ENCODE measurements around the gene ACSS3.

DNA sequence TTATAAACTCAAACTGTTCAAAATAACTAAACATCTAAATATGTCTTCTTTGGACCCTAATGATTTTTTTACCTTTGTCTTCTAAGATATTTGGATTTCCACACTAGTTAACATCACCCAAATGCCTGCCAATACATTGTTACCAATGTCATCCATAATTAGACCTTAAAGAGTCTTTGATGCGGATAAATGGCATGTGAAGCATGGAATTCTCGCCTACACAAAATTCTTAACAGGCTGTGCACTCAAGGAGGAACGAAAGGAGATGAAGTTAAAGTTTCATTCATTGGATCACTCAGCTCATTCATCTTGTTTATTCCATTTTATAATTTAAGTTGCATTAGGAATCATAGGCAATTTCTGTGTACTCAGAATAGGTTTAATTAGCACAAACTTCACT lies 219.7 kb downstream of the ACSS3 start:
- TF ChIP-seq, protein P1, sequence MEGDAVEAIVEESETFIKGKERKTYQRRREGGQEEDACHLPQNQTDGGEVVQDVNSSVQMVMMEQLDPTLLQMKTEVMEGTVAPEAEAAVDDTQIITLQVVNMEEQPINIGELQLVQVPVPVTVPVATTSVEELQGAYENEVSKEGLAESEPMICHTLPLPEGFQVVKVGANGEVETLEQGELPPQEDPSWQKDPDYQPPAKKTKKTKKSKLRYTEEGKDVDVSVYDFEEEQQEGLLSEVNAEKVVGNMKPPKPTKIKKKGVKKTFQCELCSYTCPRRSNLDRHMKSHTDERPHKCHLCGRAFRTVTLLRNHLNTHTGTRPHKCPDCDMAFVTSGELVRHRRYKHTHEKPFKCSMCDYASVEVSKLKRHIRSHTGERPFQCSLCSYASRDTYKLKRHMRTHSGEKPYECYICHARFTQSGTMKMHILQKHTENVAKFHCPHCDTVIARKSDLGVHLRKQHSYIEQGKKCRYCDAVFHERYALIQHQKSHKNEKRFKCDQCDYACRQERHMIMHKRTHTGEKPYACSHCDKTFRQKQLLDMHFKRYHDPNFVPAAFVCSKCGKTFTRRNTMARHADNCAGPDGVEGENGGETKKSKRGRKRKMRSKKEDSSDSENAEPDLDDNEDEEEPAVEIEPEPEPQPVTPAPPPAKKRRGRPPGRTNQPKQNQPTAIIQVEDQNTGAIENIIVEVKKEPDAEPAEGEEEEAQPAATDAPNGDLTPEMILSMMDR (IDR thresholded peaks at IDR 0.05; ENCODE audit: low read depth, low read length) = no peak
- no peak for TF ChIP-seq EZH2phosphoT487 (IDR thresholded peaks at IDR 0.05; ENCODE audit: low read depth)

All from OCI-LY3 (cell line).